Natural killer cell (primary cell): ENCODE results near the gene CFAP92. TPM values are rescaled to one million over a fixed set of nuclear protein-coding genes. Genes with fewer than 3 reads are reported as not detected.
A peak's percentile ranks its signal among the peaks of the same experiment; 100 is the strongest.

Experiments used
- ATAC-seq, 3 donors: fragments of 150-1000 bp in 2 of 3; fragments of 200-7000 bp in 1 of 3; cut with Tn5 transposase; 1 replicate in 1 of 3; 2 replicates in 2 of 3; pipeline ENCODE4 v1.10.0; 2021; ENCODE audit warnings: mild to moderate bottlenecking in 2 of 3, moderate library complexity in 2 of 3
- DNase-seq, 2 donors: peaks; one replicate each; pipeline versions ENCODE4 v3.0.0 to v3.0.0-alpha.2; 2013 to 2021; ENCODE audit warnings: mixed read lengths in 1 of 2
- H3K27ac ChIP-seq: one replicate; pipeline ENCODE4 v1.5.1; 2013; ENCODE audit warnings: mild to moderate bottlenecking, low read length
- H3K27me3 ChIP-seq: one replicate; pipeline ENCODE4 v1.6.1; 2013; ENCODE audit warnings: low read length; ENCODE audit not compliant: control insufficient read depth, insufficient read depth
- H3K36me3 ChIP-seq: one replicate; pipeline ENCODE4 v1.6.1; 2013; ENCODE audit warnings: low read length; ENCODE audit not compliant: control insufficient read depth, insufficient read depth
- H3K4me1 ChIP-seq: one replicate; pipeline ENCODE4 v1.6.1; 2013; ENCODE audit warnings: low read length; ENCODE audit not compliant: control insufficient read depth, insufficient read depth
- H3K4me3 ChIP-seq: one replicate; pipeline ENCODE4 v1.5.1; 2013; ENCODE audit warnings: low read length
- H3K9me3 ChIP-seq: one replicate; pipeline ENCODE4 v1.6.1; 2013; ENCODE audit warnings: low read length; ENCODE audit not compliant: control insufficient read depth, insufficient read depth
- H3K27ac Mint-ChIP-seq, 2 donors: one replicate each; pipeline ENCODE4 v1.8.0; 2022; ENCODE audit warnings: mild to moderate bottlenecking in 2 of 2, mixed read lengths in 2 of 2, moderate library complexity in 1 of 2
- H3K27me3 Mint-ChIP-seq, 2 donors: one replicate each; pipeline ENCODE4 v1.8.0; 2022; ENCODE audit warnings: low read depth in 2 of 2, mixed read lengths in 2 of 2
- H3K36me3 Mint-ChIP-seq: one replicate; pipeline ENCODE4 v1.8.0; 2022; ENCODE audit warnings: mixed read lengths
- H3K4me1 Mint-ChIP-seq, 2 donors: one replicate each; pipeline ENCODE4 v1.8.0; 2022; ENCODE audit warnings: mixed read lengths in 2 of 2
- H3K4me3 Mint-ChIP-seq: one replicate; pipeline ENCODE4 v1.8.0; 2022; ENCODE audit warnings: mild to moderate bottlenecking, moderate library complexity, mixed read lengths
- H3K9me3 Mint-ChIP-seq, 2 donors: one replicate each; pipeline ENCODE4 v1.8.0; 2022; ENCODE audit warnings: mixed read lengths in 2 of 2
- WGBS: methylation state at CpG from one replicate; pipeline ENCODE4 v1.1.7; 2013; ENCODE audit warnings: missing lambda C conversion rate; ENCODE audit not compliant: insufficient coverage; 5-methylcytosine and 5-hydroxymethylcytosine counted together
- intact Hi-C: fragments of 100-400 bp; cut with micrococcal nuclease; formaldehyde crosslinking; loops from one replicate; pipeline ENCODE4 v1.14.2; 2022
- total RNA-seq, 4 donors: library from RNA; stranded (reverse); fragments of 120-200 nt in 1 of 4; gene quantifications; one replicate each; pipeline versions ENCODE4 v1.2.3 to v1.2.4, GENCODE V29; 2013 to 2022
- TF ChIP-seq, protein P1 (sequence below): fragments of 200-600 bp; IDR thresholded peaks from one replicate; pipeline ENCODE4 v1.8.0; 2022; ENCODE audit warnings: antibody characterized with exemption

The CFAP92 gene
- total RNA-seq, 3 donors from 2014 or later (not counting 1 experiment from before 2014, with no cell fraction given), result 0.26 to 0.43 (median 0.41) TPM

DNA sequence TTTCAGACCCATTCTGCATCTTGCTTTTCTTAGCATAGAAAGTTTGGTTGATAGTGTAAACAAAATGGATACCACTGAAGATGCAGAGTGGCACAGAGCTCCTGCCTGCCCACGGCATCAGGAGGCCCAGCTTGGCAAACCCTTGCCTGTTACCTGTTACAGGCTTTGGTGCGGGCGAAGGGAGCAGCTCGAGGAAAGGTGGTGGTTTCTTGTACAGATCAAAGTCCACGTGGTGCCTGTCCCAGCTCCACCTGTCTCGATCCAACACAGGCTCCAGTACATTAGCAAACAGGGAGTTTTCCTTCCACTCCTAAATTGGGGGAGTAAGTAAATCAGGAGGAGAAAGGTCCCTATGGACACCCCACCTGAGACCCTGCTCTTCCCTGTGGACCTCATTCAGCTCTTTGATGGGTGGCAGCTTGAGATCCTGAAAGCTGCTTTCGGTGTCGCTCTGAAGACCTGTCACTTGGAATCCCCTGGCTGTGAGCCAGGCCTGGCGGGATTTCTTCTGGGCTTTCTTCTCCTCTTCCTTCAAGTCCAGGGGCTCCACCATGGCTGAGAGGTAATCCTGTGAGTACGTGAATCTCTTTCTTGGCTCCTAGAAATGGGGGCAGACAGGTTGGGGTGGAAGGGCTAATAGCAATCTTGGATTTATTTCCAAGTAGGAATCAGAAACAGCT, 78.8 kb downstream of the CFAP92 start:
- intact Hi-C loops, result no loop called here
- no peak overlapping the region for H3K27ac ChIP-seq
- DNase-seq (no peak), ATAC-seq (no peak)
- Mint-ChIP-seq H3K36me3 (no peaks in the 10 kb centered on the region), H3K4me3 (no peak overlapping the region), H3K27me3 (no peaks in the 10 kb centered on the region), H3K4me1 (no peaks in the 10 kb centered on the region), H3K9me3 (no peaks in the 10 kb centered on the region), H3K27ac (peak overlapping the region in 1 of 2 donors; percentile 44)
- H3K36me3 ChIP-seq, result peaks cover 43% of the 10 kb centered on the region
- no peaks in the 10 kb centered on the region for H3K4me1 ChIP-seq
- no peaks in the 10 kb centered on the region for H3K27me3 ChIP-seq
- TF ChIP-seq, protein P1, sequence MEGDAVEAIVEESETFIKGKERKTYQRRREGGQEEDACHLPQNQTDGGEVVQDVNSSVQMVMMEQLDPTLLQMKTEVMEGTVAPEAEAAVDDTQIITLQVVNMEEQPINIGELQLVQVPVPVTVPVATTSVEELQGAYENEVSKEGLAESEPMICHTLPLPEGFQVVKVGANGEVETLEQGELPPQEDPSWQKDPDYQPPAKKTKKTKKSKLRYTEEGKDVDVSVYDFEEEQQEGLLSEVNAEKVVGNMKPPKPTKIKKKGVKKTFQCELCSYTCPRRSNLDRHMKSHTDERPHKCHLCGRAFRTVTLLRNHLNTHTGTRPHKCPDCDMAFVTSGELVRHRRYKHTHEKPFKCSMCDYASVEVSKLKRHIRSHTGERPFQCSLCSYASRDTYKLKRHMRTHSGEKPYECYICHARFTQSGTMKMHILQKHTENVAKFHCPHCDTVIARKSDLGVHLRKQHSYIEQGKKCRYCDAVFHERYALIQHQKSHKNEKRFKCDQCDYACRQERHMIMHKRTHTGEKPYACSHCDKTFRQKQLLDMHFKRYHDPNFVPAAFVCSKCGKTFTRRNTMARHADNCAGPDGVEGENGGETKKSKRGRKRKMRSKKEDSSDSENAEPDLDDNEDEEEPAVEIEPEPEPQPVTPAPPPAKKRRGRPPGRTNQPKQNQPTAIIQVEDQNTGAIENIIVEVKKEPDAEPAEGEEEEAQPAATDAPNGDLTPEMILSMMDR, result no peak
- 89% methylated on average over 9 of the region's 10 CpGs for WGBS
- H3K9me3 ChIP-seq, result no peaks in the 10 kb centered on the region
- no peak overlapping the region for H3K4me3 ChIP-seq

DNA sequence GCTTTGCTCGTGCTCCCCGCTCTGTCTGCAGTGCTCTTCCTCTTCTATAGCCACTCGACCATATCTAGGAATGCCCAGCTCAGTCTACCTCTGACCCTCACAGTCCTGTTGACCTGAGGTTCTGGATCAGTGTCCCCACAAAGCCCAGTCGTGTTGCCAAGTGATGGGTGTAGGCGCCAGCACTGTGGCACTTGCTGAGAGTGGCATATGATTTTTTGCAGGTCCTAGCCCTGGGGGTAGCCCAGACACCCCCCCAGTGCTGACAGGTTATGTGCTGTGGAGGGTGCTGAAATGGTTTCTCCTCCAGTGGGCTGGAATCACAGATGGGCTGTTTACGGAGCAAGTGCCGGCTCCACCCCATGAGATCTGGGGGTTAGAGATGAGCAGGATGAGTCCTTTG, 82.0 kb downstream of the CFAP92 start:
- Mint-ChIP-seq H3K27me3 (no peaks in the 10 kb centered on the region), H3K4me1 (no peaks in the 10 kb centered on the region), H3K9me3 (no peaks in the 10 kb centered on the region), H3K36me3 (no peaks in the 10 kb centered on the region), H3K4me3 (no peak overlapping the region), H3K27ac (no peak overlapping the region)
- H3K27me3 ChIP-seq, result no peaks in the 10 kb centered on the region
- TF ChIP-seq, protein P1, result no peak
- no peaks in the 10 kb centered on the region for H3K4me1 ChIP-seq
- intact Hi-C loops, result no loop called here
- no peak for DNase-seq
- H3K9me3 ChIP-seq, result no peaks in the 10 kb centered on the region
- H3K36me3 ChIP-seq, result peaks cover 68% of the 10 kb centered on the region
- H3K27ac ChIP-seq, result no peak overlapping the region
- 97% methylated on average over 7 of the region's 7 CpGs for WGBS
- no peak for ATAC-seq
- no peak overlapping the region for H3K4me3 ChIP-seq

DNA sequence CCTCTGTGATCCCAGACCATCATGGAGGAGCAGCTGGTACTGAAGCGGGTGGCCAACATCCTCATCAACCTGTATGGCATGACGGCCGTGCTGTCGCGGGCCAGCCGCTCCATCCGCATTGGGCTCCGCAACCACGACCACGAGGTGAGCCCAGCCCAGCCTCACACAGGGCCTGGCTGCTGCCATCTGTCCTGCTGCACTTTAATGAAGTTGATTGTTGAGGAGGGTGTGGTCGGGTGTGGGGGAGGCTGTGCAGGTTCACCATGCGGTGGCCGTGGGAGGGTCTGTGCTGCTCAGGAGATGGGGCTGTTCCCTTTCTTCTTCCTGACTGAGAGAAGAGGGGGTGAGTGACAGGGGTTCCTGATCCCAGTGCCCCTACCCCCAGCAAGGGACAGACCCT, 83.9 kb downstream of the CFAP92 start:
- Histone ChIP-seq H3K27me3 (no peaks in the 10 kb centered on the region), H3K9me3 (no peaks in the 10 kb centered on the region), H3K27ac (no peak overlapping the region), H3K4me1 (no peaks in the 10 kb centered on the region), H3K4me3 (no peak overlapping the region), H3K36me3 (peaks cover 74% of the 10 kb centered on the region)
- no peak for ATAC-seq
- intact Hi-C loops, result no loop called here
- no peaks in the 10 kb centered on the region for H3K4me1 Mint-ChIP-seq
- H3K27ac Mint-ChIP-seq, result no peak overlapping the region
- no peaks in the 10 kb centered on the region for H3K27me3 Mint-ChIP-seq
- WGBS, result 95% methylated on average over 13 of the region's 13 CpGs
- H3K4me3 Mint-ChIP-seq, result no peak overlapping the region
- H3K36me3 Mint-ChIP-seq, result no peaks in the 10 kb centered on the region
- DNase-seq, result no peak
- TF ChIP-seq, protein P1, result no peak
- H3K9me3 Mint-ChIP-seq, result no peaks in the 10 kb centered on the region

DNA sequence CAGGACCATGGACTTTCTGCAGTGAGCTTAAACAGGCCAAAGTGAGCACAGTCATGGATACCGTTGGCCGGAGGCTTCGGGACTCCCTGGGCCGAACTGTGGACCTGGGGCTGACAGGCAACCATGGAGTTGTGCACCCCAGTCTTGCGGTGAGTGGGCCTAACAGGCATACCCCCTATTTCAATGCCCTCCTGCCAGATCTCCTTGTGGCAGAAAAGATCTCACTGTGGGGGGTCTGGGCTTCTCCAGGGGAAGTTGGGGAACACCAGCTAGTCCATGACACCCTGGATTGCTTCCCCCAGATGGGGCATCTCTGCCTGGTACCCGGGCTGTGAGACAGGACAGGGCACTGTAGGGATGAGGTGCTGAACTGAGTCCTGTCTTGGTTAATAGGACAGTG, 84.9 kb downstream of the CFAP92 start:
- DNase-seq (no peak), ATAC-seq (no peak)
- Histone ChIP-seq H3K36me3 (peaks cover 72% of the 10 kb centered on the region), H3K27ac (no peak overlapping the region), H3K9me3 (no peaks in the 10 kb centered on the region), H3K4me1 (no peaks in the 10 kb centered on the region), H3K27me3 (no peaks in the 10 kb centered on the region), H3K4me3 (no peak overlapping the region)
- H3K36me3 Mint-ChIP-seq, result no peaks in the 10 kb centered on the region
- no peak overlapping the region for H3K27ac Mint-ChIP-seq
- no peaks in the 10 kb centered on the region for H3K9me3 Mint-ChIP-seq
- TF ChIP-seq, protein P1, result no peak
- no peak overlapping the region for H3K4me3 Mint-ChIP-seq
- intact Hi-C loops, result no loop called here
- no peaks in the 10 kb centered on the region for H3K27me3 Mint-ChIP-seq
- no peaks in the 10 kb centered on the region for H3K4me1 Mint-ChIP-seq
- 88% methylated on average over 6 of the region's 6 CpGs for WGBS
